ENCODE measurements around the gene COL1A2.

GRCh38 chr7:94472608-94473007 is 77.9 kb downstream of the COL1A2 start:
- TF ChIP-seq CTCF (IDR thresholded peaks at IDR 0.05; ENCODE audit: poor library complexity) (no peak), EZH2phosphoT487 (IDR thresholded peaks at IDR 0.05; ENCODE audit: low read depth, severe bottlenecking, unreplicated experiment) (no peak)

All from hepatocyte (in vitro differentiated cells).